H1 (cell line): ENCODE data around the gene HOMER3. TPM values are rescaled to one million over a fixed set of nuclear protein-coding genes. Genes with fewer than 3 reads are reported as not detected.

ENCODE experiments used
- CTCF ChIA-PET: fragments of 300-600 bp; sonication (Branson Sonifier 250); formaldehyde crosslinking; loops from one replicate; lab custom pipeline; 2021; ENCODE audit not compliant: partially characterized antibody; lab: Charles Lee
- POLR2A ChIA-PET: fragments of 300-600 bp; sonication (Branson Sonifier 250); formaldehyde crosslinking; loops from one replicate; lab custom pipeline; 2021; ENCODE audit warnings: inconsistent platforms; ENCODE audit not compliant: partially characterized antibody; lab: Charles Lee
- DNase-seq, 2 experiments: peaks; one replicate each; pipeline versions ENCODE4 v3.0.0 to v3.0.0-alpha.2; 2010 to 2022; ENCODE audit warnings: low spot score in 2 of 2, low read depth in 1 of 2, mixed read lengths in 1 of 2
- FAIRE-seq: peaks from 2 replicates; lab custom pipeline; 2011; peaks lifted over from hg19 to GRCh38; lab: Jason Lieb, UNC
- H2AFZ ChIP-seq: 2 replicates; pipeline ENCODE4 v1.8.1; 2012; ENCODE audit warnings: low read length, inconsistent platforms
- H2AK5ac ChIP-seq: 2 replicates; pipeline ENCODE4 v1.6.1; 2013; ENCODE audit warnings: low read depth, low read length
- H2BK120ac ChIP-seq: replicated peaks from 2 replicates; pipeline ENCODE3; 2013; ENCODE audit warnings: low read depth, low read length, inconsistent platforms
- H2BK12ac ChIP-seq: 2 replicates; pipeline ENCODE4 v1.6.1; 2013; ENCODE audit warnings: low read depth, low read length
- H2BK15ac ChIP-seq: 2 replicates; pipeline ENCODE4 v1.6.1; 2013; ENCODE audit warnings: low read length
- H2BK20ac ChIP-seq: 2 replicates; pipeline ENCODE4 v1.6.1; 2013; ENCODE audit warnings: low read length
- H2BK5ac ChIP-seq: 2 replicates; pipeline ENCODE4 v1.6.1; 2013; ENCODE audit warnings: low read depth, low read length
- H3K14ac ChIP-seq: 2 replicates; pipeline ENCODE4 v1.6.1; 2013; ENCODE audit warnings: inconsistent platforms; ENCODE audit not compliant: insufficient read length
- H3K18ac ChIP-seq: 2 replicates; pipeline ENCODE4 v1.6.1; 2013; ENCODE audit warnings: low read length; ENCODE audit errors: extremely low read depth
- H3K23ac ChIP-seq: 2 replicates; pipeline ENCODE4 v1.6.1; 2013; ENCODE audit warnings: inconsistent platforms; ENCODE audit not compliant: insufficient read length
- H3K23me2 ChIP-seq: 2 replicates; pipeline ENCODE4 v1.6.1; 2013; ENCODE audit warnings: low read depth, low read length
- H3K27ac ChIP-seq: 2 replicates; pipeline ENCODE4 v1.6.1; 2011; ENCODE audit warnings: low read depth, low read length, inconsistent platforms
- H3K27me3 ChIP-seq, 4 experiments: replicated peaks in 1 of 4; 1 replicate in 1 of 4; 2 replicates in 3 of 4; pipeline versions ENCODE4 v1.6.1 to v1.8.1; 2011 to 2013; ENCODE audit warnings: low read length in 3 of 4, mild to moderate bottlenecking in 3 of 4, inconsistent platforms in 2 of 4, mixed read lengths in 2 of 4, moderate library complexity in 1 of 4; ENCODE audit not compliant: control insufficient read depth in 3 of 4, insufficient read depth in 3 of 4; ENCODE audit errors: extremely low read depth in 1 of 4
- H3K36me3 ChIP-seq, 4 experiments: 2 replicates each; pipeline versions ENCODE4 v1.6.1 to v1.8.1; 2011 to 2013; ENCODE audit warnings: mild to moderate bottlenecking in 4 of 4, low read length in 3 of 4, moderate library complexity in 2 of 4, control low read depth in 1 of 4, inconsistent platforms in 1 of 4; ENCODE audit not compliant: insufficient read depth in 4 of 4, control insufficient read depth in 2 of 4
- H3K4ac ChIP-seq: replicated peaks from 2 replicates; pipeline ENCODE3; 2013; ENCODE audit warnings: low read length, low read depth, mixed read lengths, inconsistent platforms; ENCODE audit not compliant: insufficient read length
- H3K4me1 ChIP-seq, 4 experiments: replicated peaks in 1 of 4; 1 replicate in 1 of 4; 2 replicates in 3 of 4; pipeline versions ENCODE4 v1.6.1 to v1.8.1; 2011 to 2013; ENCODE audit warnings: low read length in 3 of 4, inconsistent platforms in 2 of 4, mixed read lengths in 1 of 4; ENCODE audit not compliant: insufficient read depth in 4 of 4, control insufficient read depth in 3 of 4
- H3K4me2 ChIP-seq, 2 experiments: 2 replicates each; pipeline versions ENCODE4 v1.6.1 to v1.8.1; 2011 to 2013; ENCODE audit warnings: low read depth in 2 of 2, low read length in 2 of 2, control low read depth in 1 of 2, inconsistent platforms in 1 of 2, mild to moderate bottlenecking in 1 of 2; ENCODE audit not compliant: insufficient read depth in 1 of 2
- H3K4me3 ChIP-seq, 4 experiments: fragments of 200-600, 300-600 bp in 1 of 4; sonication (generic), shearing (Covaris generic), sonication (Bioruptor Twin) in 1 of 4; 2 replicates each; pipeline versions ENCODE4 v1.5.1 to v1.8.1; 2011 to 2016; ENCODE audit warnings: low read length in 4 of 4, low read depth in 3 of 4, control low read depth in 2 of 4, inconsistent platforms in 2 of 4, mild to moderate bottlenecking in 2 of 4, mixed read lengths in 1 of 4, moderate library complexity in 1 of 4; ENCODE audit not compliant: insufficient read depth in 2 of 4; ENCODE audit errors: extremely low read depth in 1 of 4
- H3K56ac ChIP-seq: replicated peaks from 2 replicates; pipeline ENCODE3; 2013; ENCODE audit warnings: low read depth, mild to moderate bottlenecking, mixed read lengths, low read length, inconsistent platforms; ENCODE audit not compliant: insufficient read length
- H3K79me1 ChIP-seq: 2 replicates; pipeline ENCODE4 v1.6.1; 2013; ENCODE audit warnings: low read depth, low read length, control low read depth
- H3K79me2 ChIP-seq, 2 experiments: 2 replicates each; pipeline versions ENCODE4 v1.6.1 to v1.8.1; 2012 to 2013; ENCODE audit warnings: low read length in 2 of 2, mild to moderate bottlenecking in 2 of 2, inconsistent platforms in 1 of 2; ENCODE audit not compliant: insufficient read depth in 2 of 2, control insufficient read depth in 1 of 2
- H3K9ac ChIP-seq, 4 experiments: replicated peaks in 1 of 4; 1 replicate in 1 of 4; 2 replicates in 3 of 4; pipeline versions ENCODE4 v1.6.1 to v1.8.1; 2011 to 2013; ENCODE audit warnings: low read depth in 3 of 4, low read length in 3 of 4, control low read depth in 2 of 4, mild to moderate bottlenecking in 2 of 4, moderate library complexity in 2 of 4, inconsistent platforms in 1 of 4; ENCODE audit errors: extremely low read depth in 1 of 4
- H3K9me3 ChIP-seq, 2 experiments: 2 replicates each; pipeline versions ENCODE4 v1.6.1 to v1.8.1; 2012 to 2013; ENCODE audit warnings: mild to moderate bottlenecking in 2 of 2, moderate library complexity in 2 of 2, control low read depth in 1 of 2, inconsistent platforms in 1 of 2, low read depth in 1 of 2, low read length in 1 of 2, mixed read lengths in 1 of 2; ENCODE audit not compliant: insufficient read depth in 2 of 2
- H4K20me1 ChIP-seq, 2 experiments: replicated peaks in 1 of 2; 2 replicates each; pipeline versions ENCODE3 to v1.8.1; 2011 to 2013; ENCODE audit warnings: inconsistent platforms in 2 of 2, low read length in 2 of 2, mild to moderate bottlenecking in 1 of 2; ENCODE audit not compliant: insufficient read depth in 2 of 2, control insufficient read depth in 1 of 2
- H4K5ac ChIP-seq: 2 replicates; pipeline ENCODE4 v1.6.1; 2013; ENCODE audit warnings: low read length, low read depth, mixed read lengths, inconsistent platforms; ENCODE audit not compliant: insufficient read length
- H4K8ac ChIP-seq: 2 replicates; pipeline ENCODE4 v1.8.0; 2013; ENCODE audit warnings: mild to moderate bottlenecking, moderate library complexity, low read length, inconsistent platforms; ENCODE audit not compliant: insufficient read depth; ENCODE audit errors: extremely low read depth
- H4K91ac ChIP-seq: replicated peaks from 2 replicates; pipeline ENCODE3; 2013; ENCODE audit warnings: low read length, mixed read lengths, inconsistent platforms; ENCODE audit not compliant: insufficient read length
- BACH1 ChIP-seq: IDR thresholded peaks from 2 replicates; pipeline ENCODE4 v1.6.1; 2012; ENCODE audit warnings: low read length, improper control_type of control experiment
- CTBP2 ChIP-seq: IDR thresholded peaks from 2 replicates; pipeline ENCODE4 v1.7.0; 2011; ENCODE audit warnings: borderline replicate concordance, mild to moderate bottlenecking, moderate library complexity, mixed read lengths, low read length; ENCODE audit not compliant: insufficient read depth, insufficient read length
- EGR1 ChIP-seq: IDR thresholded peaks from 2 replicates; pipeline ENCODE4 v1.6.1; 2011; ENCODE audit warnings: low read depth, low read length, borderline replicate concordance
- GABPA ChIP-seq: IDR thresholded peaks from 2 replicates; pipeline ENCODE4 v1.6.1; 2011; ENCODE audit warnings: mild to moderate bottlenecking, low read length, moderate library complexity, borderline replicate concordance; ENCODE audit not compliant: insufficient read depth
- JUND ChIP-seq: IDR thresholded peaks from 2 replicates; pipeline ENCODE4 v1.6.1; 2011; ENCODE audit warnings: mild to moderate bottlenecking, improper control_type of control experiment, low read length
- KDM1A ChIP-seq: fragments of 200-600, 300-600 bp; sonication (generic); IDR thresholded peaks from 2 replicates; pipeline ENCODE4 v1.7.1; 2016; ENCODE audit warnings: mild to moderate bottlenecking, low read length, borderline replicate concordance
- KDM5A ChIP-seq: fragments of 200-600 bp; IDR thresholded peaks from 2 replicates; pipeline ENCODE4 v1.7.1; 2012; ENCODE audit warnings: mild to moderate bottlenecking, low read length, inconsistent platforms, mixed read lengths
- NRF1 ChIP-seq: IDR thresholded peaks from 2 replicates; pipeline ENCODE4 v1.6.1; 2011; ENCODE audit warnings: mild to moderate bottlenecking, low read depth, low read length, improper control_type of control experiment
- RBBP5 ChIP-seq: IDR thresholded peaks from 2 replicates; pipeline ENCODE4 v1.7.1; 2012; ENCODE audit warnings: low read depth, mild to moderate bottlenecking, inconsistent platforms, low read length, moderate library complexity, borderline replicate concordance
- SIN3A ChIP-seq, 2 experiments: IDR thresholded peaks in 1 of 2; conservative IDR thresholded peaks in 1 of 2; 2 replicates each; pipeline ENCODE4 v1.6.1; 2011 to 2012; ENCODE audit warnings: low read length in 2 of 2, improper control_type of control experiment in 1 of 2, low read depth in 1 of 2, mild to moderate bottlenecking in 1 of 2
- SIX5 ChIP-seq: IDR thresholded peaks from 2 replicates; pipeline ENCODE4 v1.6.1; 2011; ENCODE audit warnings: mild to moderate bottlenecking, low read depth, low read length
- WGBS, 2 experiments: shearing (Covaris generic) in 1 of 2; methylation state at CpG; one replicate each; pipeline versions ENCODE4 v1.1.6 to v1.1.7; 2013 to 2015; ENCODE audit warnings: low lambda C conversion rate in 2 of 2, mixed read lengths in 2 of 2, inconsistent platforms in 1 of 2, low coverage in 1 of 2, missing lambda C conversion rate in 1 of 2; ENCODE audit not compliant: insufficient replicate concordance in 2 of 2, insufficient coverage in 1 of 2, insufficient read length in 1 of 2; ENCODE audit errors: extremely low coverage in 1 of 2, missing lambda C conversion rate in 1 of 2; 5-methylcytosine and 5-hydroxymethylcytosine counted together
- polyA plus RNA-seq, 7 experiments: library from polyadenylated mRNA; depleted of rRNA in 3 of 7; stranded (reverse) in 5 of 7; unstranded in 2 of 7; fragments of >200 nt in 5 of 7; fragments of 200-250 nt in 2 of 7; gene quantifications; 1 replicate in 5 of 7; 2 replicates in 1 of 7; 4 replicates in 1 of 7; pipeline versions ENCODE4 v1.2.1 to v1.2.3, GENCODE V29; 2011 to 2013; ENCODE audit warnings: missing spikeins in 2 of 7, mixed read lengths in 2 of 7
- total RNA-seq: library from RNA; stranded (reverse); fragmentation: NEBNext Ultra II Directional; extraction: Animal tissue kit (Norgen Biotek cat#: 25700); gene quantifications from 2 replicates; pipeline ENCODE4 v1.2.1, GENCODE V29; 2021
- TF ChIP-seq, protein P1 (sequence below): IDR thresholded peaks from 2 replicates; pipeline ENCODE4 v1.6.1; 2012; ENCODE audit warnings: inconsistent platforms

HOMER3 gene
- total and polyA plus RNA-seq, 2 of the 8 experiments (the other 6 are each of a cell fraction or from before 2014, with no cell fraction given), result 28.3 to 41.6 TPM

GRCh38 chr19:18928018-18928805 is 12.8 kb downstream of the HOMER3 start:
- no peak overlapping the region for H4K5ac ChIP-seq
- no peak overlapping the region for H3K9ac ChIP-seq
- H3K79me1 ChIP-seq, result no peaks in the 10 kb centered on the region
- H3K4me3 ChIP-seq, result no peak overlapping the region
- H3K23ac ChIP-seq, result no peak overlapping the region
- no peaks in the 10 kb centered on the region for H3K27me3 ChIP-seq
- H2BK12ac ChIP-seq, result no peak overlapping the region
- H3K36me3 ChIP-seq, result peaks cover 5 to 38% (median 16%) of the 10 kb centered on the region in 4 experiments
- peaks cover 0 to 9% (median 4%) of the 10 kb centered on the region in 4 experiments; a peak in 6 of 7 replicates for H3K4me1 ChIP-seq
- peaks cover 8 to 34% of the 10 kb centered on the region in 2 experiments for H4K20me1 ChIP-seq
- WGBS, 2 experiments, result 92% methylated on average over 22 of the region's 26 CpGs; no CpG with 5 or more reads in 1 of the 2 experiments
- H2BK120ac ChIP-seq, result no peak overlapping the region
- no peak overlapping the region for H2AFZ ChIP-seq
- no peaks in the 10 kb centered on the region for H3K9me3 ChIP-seq
- H3K56ac ChIP-seq, result no peak overlapping the region
- POLR2A ChIA-PET, result interaction anchor here (0.6 to 8.3 kb wide), 17 partner anchors 7 to 166 kb away, joined by 3 to 94 read pairs (median 3); partner anchors contain the start of genes COPE and DDX49
- FAIRE-seq (no peak), DNase-seq (no peak)
- H2AK5ac ChIP-seq, result no peak overlapping the region
- CTCF ChIA-PET, result interaction anchor here (0.7 to 2.7 kb wide), 3 partner anchors 12 to 58 kb away, joined by 3 to 7 read pairs (median 3); no protein-coding TSS in a partner anchor
- no peak overlapping the region for H3K14ac ChIP-seq
- H3K23me2 ChIP-seq, result peaks cover 8% of the 10 kb centered on the region; the same call in 1 of the 2 replicates
- no peak overlapping the region for H3K18ac ChIP-seq
- H2BK15ac ChIP-seq, result no peak overlapping the region
- H3K27ac ChIP-seq, result no peak overlapping the region
- no peaks in the 10 kb centered on the region for H3K79me2 ChIP-seq
- H2BK20ac ChIP-seq, result no peak overlapping the region
- H4K91ac ChIP-seq, result no peak overlapping the region
- H3K4ac ChIP-seq, result no peak overlapping the region
- H3K4me2 ChIP-seq, result no peak overlapping the region
- H2BK5ac ChIP-seq, result no peak overlapping the region
- no peak overlapping the region for H4K8ac ChIP-seq
- no peak for TF ChIP-seq KDM5A
- TF ChIP-seq, protein P1, sequence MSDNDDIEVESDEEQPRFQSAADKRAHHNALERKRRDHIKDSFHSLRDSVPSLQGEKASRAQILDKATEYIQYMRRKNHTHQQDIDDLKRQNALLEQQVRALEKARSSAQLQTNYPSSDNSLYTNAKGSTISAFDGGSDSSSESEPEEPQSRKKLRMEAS, result no peak
- TF ChIP-seq SIX5, result no peak
- TF ChIP-seq EGR1, result no peak
- no peak for TF ChIP-seq BACH1
- no peak for TF ChIP-seq CTBP2
- no peak for TF ChIP-seq KDM1A
- no peak for TF ChIP-seq NRF1
- TF ChIP-seq RBBP5, result no peak
- TF ChIP-seq JUND, result no peak
- no peak for TF ChIP-seq SIN3A (conservative IDR thresholded peaks at IDR 0.05 in 1 of 2, IDR thresholded peaks at IDR 0.05 in 1 of 2; ENCODE audit: low read depth in 1 of 2, low read length in 2 of 2)
- TF ChIP-seq GABPA, result no peak
